Suprapubic skin (tissue), 4 donors: Measurements from ENCODE around the gene POTEF.
"Not testable (repeated sequence)": the region's sequence is repeated elsewhere in the genome, so short reads cannot be mapped to it uniquely, and the experiment has no call there.

Experiments used
- EP300 ChIP-seq: sonication (generic); formaldehyde crosslinking; IDR thresholded peaks from one replicate; pipeline ENCODE4 v1.6.1; 2017; ENCODE audit warnings: antibody characterized with exemption
- POLR2A ChIP-seq, 2 donors: fragments of 450-650 bp; IDR thresholded peaks; one replicate each; pipeline ENCODE4 v1.6.1; 2017; ENCODE audit warnings: antibody characterized with exemption in 2 of 2, mild to moderate bottlenecking in 2 of 2, moderate library complexity in 2 of 2
- POLR2AphosphoS5 ChIP-seq, 3 donors: sonication (generic); formaldehyde crosslinking; IDR thresholded peaks; one replicate each; pipeline ENCODE4 v1.6.1; 2017; ENCODE audit warnings: antibody characterized with exemption in 3 of 3
- TF ChIP-seq, protein P1 (sequence below), 2 donors: fragments of 200-600 bp in 1 of 2; fragments of 450-650 bp in 1 of 2; sonication (generic) in 1 of 2; IDR thresholded peaks; one replicate each; pipeline ENCODE4 v1.5.1; 2016 to 2019; ENCODE audit warnings: antibody characterized with exemption in 2 of 2, mild to moderate bottlenecking in 1 of 2, moderate library complexity in 1 of 2

DNA sequence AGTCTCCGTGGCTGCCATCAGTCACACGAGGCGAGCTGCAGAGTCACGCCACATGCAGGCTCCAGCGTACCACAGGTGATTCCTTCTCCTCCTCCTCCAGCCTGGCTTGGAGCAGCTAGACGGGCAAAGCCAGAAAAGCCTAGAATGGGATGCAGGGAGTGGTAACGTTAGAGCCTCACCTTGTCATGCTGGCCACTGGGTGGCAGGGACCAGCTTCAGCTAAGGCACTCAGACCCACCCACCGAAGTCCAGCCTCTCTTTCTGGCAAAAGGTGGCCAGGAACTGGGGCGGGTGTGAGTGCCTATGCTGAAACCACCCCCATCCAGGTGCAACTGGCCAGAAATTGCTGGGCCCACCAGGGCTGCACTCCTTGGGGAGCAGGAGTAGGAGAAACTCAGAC, 1.3 kb downstream of the POTEF start:
- TF ChIP-seq POLR2AphosphoS5 (IDR thresholded peaks at IDR 0.05); POLR2A (IDR thresholded peaks at IDR 0.05); EP300: not testable (repeated sequence)
- TF ChIP-seq, protein P1, sequence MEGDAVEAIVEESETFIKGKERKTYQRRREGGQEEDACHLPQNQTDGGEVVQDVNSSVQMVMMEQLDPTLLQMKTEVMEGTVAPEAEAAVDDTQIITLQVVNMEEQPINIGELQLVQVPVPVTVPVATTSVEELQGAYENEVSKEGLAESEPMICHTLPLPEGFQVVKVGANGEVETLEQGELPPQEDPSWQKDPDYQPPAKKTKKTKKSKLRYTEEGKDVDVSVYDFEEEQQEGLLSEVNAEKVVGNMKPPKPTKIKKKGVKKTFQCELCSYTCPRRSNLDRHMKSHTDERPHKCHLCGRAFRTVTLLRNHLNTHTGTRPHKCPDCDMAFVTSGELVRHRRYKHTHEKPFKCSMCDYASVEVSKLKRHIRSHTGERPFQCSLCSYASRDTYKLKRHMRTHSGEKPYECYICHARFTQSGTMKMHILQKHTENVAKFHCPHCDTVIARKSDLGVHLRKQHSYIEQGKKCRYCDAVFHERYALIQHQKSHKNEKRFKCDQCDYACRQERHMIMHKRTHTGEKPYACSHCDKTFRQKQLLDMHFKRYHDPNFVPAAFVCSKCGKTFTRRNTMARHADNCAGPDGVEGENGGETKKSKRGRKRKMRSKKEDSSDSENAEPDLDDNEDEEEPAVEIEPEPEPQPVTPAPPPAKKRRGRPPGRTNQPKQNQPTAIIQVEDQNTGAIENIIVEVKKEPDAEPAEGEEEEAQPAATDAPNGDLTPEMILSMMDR (IDR thresholded peaks at IDR 0.05): not testable (repeated sequence)
